Ovary (tissue), 9 donors: ENCODE data around the gene ANTXR1. TPM values are rescaled to one million over a fixed set of nuclear protein-coding genes. Genes with fewer than 3 reads are reported as not detected.

Source experiments
- DNase-seq, 5 donors: peaks; one replicate each; pipeline ENCODE4 v3.0.0-alpha.2; 2019 to 2020
- H3K27ac ChIP-seq, 2 donors: fragments of 200-600 bp; one replicate each; pipeline versions ENCODE4 v1.5.1 to v1.8.0; 2019 to 2022
- H3K27me3 ChIP-seq: fragments of 200-600 bp; one replicate; pipeline ENCODE4 v1.8.0; 2022
- H3K36me3 ChIP-seq: fragments of 200-600 bp; sonication (generic); one replicate; pipeline ENCODE4 v1.5.1; 2019
- H3K4me1 ChIP-seq: one replicate; pipeline ENCODE4 v1.8.1; 2013; ENCODE audit warnings: mild to moderate bottlenecking, moderate library complexity; ENCODE audit not compliant: insufficient read depth
- H3K4me3 ChIP-seq: fragments of 200-600 bp; sonication (generic); one replicate; pipeline ENCODE4 v1.5.1; 2017
- H3K9me3 ChIP-seq, 2 donors: fragments of 200-600 bp in 1 of 2; sonication (generic) in 1 of 2; one replicate each; pipeline versions ENCODE4 v1.5.1 to v1.8.1; 2013 to 2019; ENCODE audit warnings: mild to moderate bottlenecking in 1 of 2, moderate library complexity in 1 of 2
- EP300 ChIP-seq: sonication (generic); formaldehyde crosslinking; IDR thresholded peaks from one replicate; pipeline ENCODE4 v1.6.1; 2017; ENCODE audit warnings: antibody characterized with exemption
- POLR2A ChIP-seq: fragments of 450-650 bp; IDR thresholded peaks from one replicate; pipeline ENCODE4 v1.6.1; 2017; ENCODE audit warnings: antibody characterized with exemption, mild to moderate bottlenecking, moderate library complexity
- WGBS, 3 donors: extraction: QIAGEN DNeasy Blood & Tissue Kit in 1 of 3; methylation state at CpG; one replicate each; pipeline versions ENCODE4 v1.1.5 to v1.1.7; 2013 to 2017; 5-methylcytosine and 5-hydroxymethylcytosine counted together
- intact Hi-C, 4 donors: fragments of 100-400 bp; cut with DNase I; formaldehyde crosslinking; loops; one replicate each; pipeline versions ENCODE4 v1.11.0 to v1.15.1; 2022 to 2023
- polyA plus RNA-seq, 2 donors: library from polyadenylated mRNA; stranded (reverse); fragments of 200-250 nt in 1 of 2; fragments of 350-450 nt in 1 of 2; fragmentation: Illumina TruSeq in 1 of 2; extraction: RNeasy Lipid Tissue Mini Kit (QIAGEN cat#74804) in 1 of 2; gene quantifications; one replicate each; pipeline ENCODE4 v1.2.3, GENCODE V29; 2013 to 2014
- total RNA-seq, 7 donors: library from RNA; depleted of rRNA in 2 of 7; stranded (reverse); fragments of >200 nt in 2 of 7; fragmentation: NEBNext Ultra II Directional in 3 of 7; extraction: Animal tissue kit (Norgen Biotek cat#: 25700) in 3 of 7; gene quantifications; one replicate each; pipeline versions ENCODE4 v1.1.0 to v1.2.4, GENCODE V29; 2016 to 2023
- TF ChIP-seq, protein P1 (sequence below), 3 donors: fragments of 450-650 bp in 2 of 3; fragments of 200-600 bp in 1 of 3; IDR thresholded peaks; one replicate each; pipeline versions ENCODE4 v1.5.1 to v1.8.0; 2016 to 2022; ENCODE audit warnings: antibody characterized with exemption in 3 of 3, mild to moderate bottlenecking in 1 of 3
- donor health status: DM: no; HTN: no; CAD: no; lungs with moderate emphysema.
- donor health status: DM: no; HTN: no; CAD: no.
- donor health status: Bipolar disorder and iron deficiency.
- donor health status: DM: yes; HTN: yes; CAD: no.
- donor health status: DM: no; HTN: no; CAD: no.
- donor health status: DM: yes; HTN: yes; CAD: no.

Gene ANTXR1
- total and polyA plus RNA-seq, 9 donors, result 73.0 to 276 (median 152) TPM

DNA sequence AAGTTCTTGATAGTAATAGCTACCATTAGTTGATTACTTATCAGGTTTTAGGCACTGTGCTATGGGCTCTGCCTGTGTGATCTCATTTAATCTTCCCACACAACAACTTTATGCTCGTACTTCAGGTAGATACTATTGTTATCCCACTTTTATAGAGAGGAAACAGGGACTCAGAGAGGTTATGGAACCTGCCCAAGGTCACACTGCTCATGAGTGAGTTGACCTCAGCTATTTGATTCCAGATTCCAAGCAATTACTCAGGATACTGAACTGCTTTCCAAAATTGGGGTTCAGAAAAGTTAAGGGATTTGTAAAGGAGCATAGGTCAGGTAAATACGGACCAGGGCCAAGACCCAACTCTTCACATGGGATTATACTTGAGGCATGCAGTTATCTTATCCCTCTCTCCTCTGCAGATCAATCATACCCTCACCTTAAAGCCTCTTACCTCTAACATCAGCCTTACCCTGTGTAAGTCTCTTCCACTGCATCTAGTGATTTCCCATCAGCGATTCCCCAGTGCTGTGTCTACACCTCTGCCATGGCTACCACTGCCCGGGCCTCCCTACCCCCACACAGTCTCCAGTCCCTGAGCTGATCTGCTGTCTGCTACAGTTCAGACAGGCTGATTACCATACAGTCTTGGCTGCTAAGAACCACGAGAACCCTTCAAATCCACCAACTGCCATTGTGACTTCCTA lies 74.4 kb downstream of the ANTXR1 start:
- H3K4me3 ChIP-seq, result no peak overlapping the region
- H3K4me1 ChIP-seq, result peaks cover 40% of the 10 kb centered on the region
- H3K9me3 ChIP-seq, result no peaks in the 10 kb centered on the region
- peak overlapping the region in 1 of 2 donors; percentile 9 for H3K27ac ChIP-seq
- no peaks in the 10 kb centered on the region for H3K27me3 ChIP-seq
- WGBS, 3 donors, result 76 to 82% (median 81%) methylated on average over 5 of the region's 5 CpGs
- no peak for DNase-seq
- no peaks in the 10 kb centered on the region for H3K36me3 ChIP-seq
- intact Hi-C loops, result loop anchor here in 1 of 4 donors (10.0 kb wide), 1 partner anchor 57 kb away; no protein-coding TSS in a partner anchor
- TF ChIP-seq EP300 (no peak), POLR2A (no peak)
- TF ChIP-seq, protein P1, sequence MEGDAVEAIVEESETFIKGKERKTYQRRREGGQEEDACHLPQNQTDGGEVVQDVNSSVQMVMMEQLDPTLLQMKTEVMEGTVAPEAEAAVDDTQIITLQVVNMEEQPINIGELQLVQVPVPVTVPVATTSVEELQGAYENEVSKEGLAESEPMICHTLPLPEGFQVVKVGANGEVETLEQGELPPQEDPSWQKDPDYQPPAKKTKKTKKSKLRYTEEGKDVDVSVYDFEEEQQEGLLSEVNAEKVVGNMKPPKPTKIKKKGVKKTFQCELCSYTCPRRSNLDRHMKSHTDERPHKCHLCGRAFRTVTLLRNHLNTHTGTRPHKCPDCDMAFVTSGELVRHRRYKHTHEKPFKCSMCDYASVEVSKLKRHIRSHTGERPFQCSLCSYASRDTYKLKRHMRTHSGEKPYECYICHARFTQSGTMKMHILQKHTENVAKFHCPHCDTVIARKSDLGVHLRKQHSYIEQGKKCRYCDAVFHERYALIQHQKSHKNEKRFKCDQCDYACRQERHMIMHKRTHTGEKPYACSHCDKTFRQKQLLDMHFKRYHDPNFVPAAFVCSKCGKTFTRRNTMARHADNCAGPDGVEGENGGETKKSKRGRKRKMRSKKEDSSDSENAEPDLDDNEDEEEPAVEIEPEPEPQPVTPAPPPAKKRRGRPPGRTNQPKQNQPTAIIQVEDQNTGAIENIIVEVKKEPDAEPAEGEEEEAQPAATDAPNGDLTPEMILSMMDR (IDR thresholded peaks at IDR 0.05), result no peak

DNA sequence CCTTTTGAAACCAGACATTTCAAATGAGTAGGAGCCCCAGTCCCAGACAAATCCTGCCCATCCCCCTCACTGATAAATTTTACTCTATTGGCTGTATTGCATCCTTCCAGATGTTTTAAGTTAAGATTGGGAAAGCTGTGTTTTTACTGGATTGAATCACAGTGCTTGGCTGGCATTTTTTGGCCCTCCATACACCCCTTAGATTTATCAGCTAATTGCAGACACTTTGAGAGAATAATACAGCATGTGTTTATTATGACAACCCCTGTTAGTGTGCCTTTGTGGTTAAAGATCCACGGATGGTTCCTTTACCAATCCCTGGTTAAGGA lies 74.9 kb downstream of the ANTXR1 start:
- Histone ChIP-seq H3K4me3 (no peak overlapping the region), H3K4me1 (peaks cover 36% of the 10 kb centered on the region), H3K9me3 (no peaks in the 10 kb centered on the region), H3K27me3 (no peaks in the 10 kb centered on the region), H3K27ac (peak overlapping the region in 1 of 2 donors; percentile 57), H3K36me3 (no peaks in the 10 kb centered on the region)
- no peak for DNase-seq
- intact Hi-C loops, result loop anchor here in 1 of 4 donors (10.0 kb wide), 1 partner anchor 57 kb away; no protein-coding TSS in a partner anchor
- TF ChIP-seq EP300 (no peak), POLR2A (no peak)
- TF ChIP-seq, protein P1 (IDR thresholded peaks at IDR 0.05), result no peak
- WGBS, 3 donors, result 6 to 15% (median 7%) methylated on average over 1 of the region's 1 CpG

DNA sequence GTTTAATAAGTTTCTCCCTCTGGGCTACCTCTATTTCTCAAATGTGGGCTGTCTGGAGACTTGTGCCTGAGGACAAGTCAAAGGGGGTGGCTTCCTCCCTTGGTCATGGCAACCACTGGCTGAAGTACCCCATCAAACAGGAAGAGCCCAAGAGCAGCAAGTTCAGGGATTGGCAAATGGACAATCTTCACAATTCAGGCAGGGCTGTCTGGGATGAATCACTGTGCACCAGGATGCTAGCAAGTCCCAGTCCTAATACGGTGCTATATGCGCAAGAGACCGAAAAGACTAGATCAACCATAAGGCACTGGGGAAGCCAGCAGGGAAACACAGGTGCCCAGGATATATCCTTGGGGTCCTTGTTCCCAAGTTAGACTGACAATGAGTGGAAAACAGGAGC lies 75.5 kb downstream of the ANTXR1 start:
- intact Hi-C loops, result loop anchor here in 1 of 4 donors (10.0 kb wide), 1 partner anchor 56 kb away; no protein-coding TSS in a partner anchor
- Histone ChIP-seq H3K27ac (peak overlapping the region in 1 of 2 donors; percentile 57), H3K36me3 (no peaks in the 10 kb centered on the region)

DNA sequence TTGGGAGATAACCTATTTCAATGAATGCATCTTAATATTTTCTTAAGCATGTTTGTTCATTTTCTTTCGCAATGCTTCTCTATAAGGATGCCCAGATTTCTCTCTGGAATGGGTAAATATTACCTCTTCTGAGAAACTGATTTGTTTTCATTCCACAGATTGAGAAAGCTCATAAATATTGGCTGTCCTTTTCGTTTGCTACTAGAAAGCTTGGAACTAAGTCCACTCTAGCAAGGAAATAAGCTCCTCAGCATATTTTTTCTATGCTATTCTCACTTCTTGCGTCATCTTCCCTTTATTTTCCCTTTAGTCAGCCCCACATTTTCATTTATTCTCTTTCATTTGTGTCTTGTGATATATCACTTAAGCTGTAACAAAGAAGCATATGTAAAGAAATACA lies 76.3 kb downstream of the ANTXR1 start:
- no peak for TF ChIP-seq EP300
- no peak for TF ChIP-seq POLR2A
- TF ChIP-seq, protein P1 (IDR thresholded peaks at IDR 0.05), result no peak
- DNase-seq, result no peak
- WGBS, 3 donors, result 9 to 35% (median 15%) methylated on average over 3 of the region's 3 CpGs
- H3K9me3 ChIP-seq, result no peaks in the 10 kb centered on the region
- peaks cover 27% of the 10 kb centered on the region for H3K4me1 ChIP-seq
- no peaks in the 10 kb centered on the region for H3K27me3 ChIP-seq
- H3K27ac ChIP-seq, result peak overlapping the region in 1 of 2 donors; percentile 57
- intact Hi-C loops, result loop anchor here in 1 of 4 donors (10.0 kb wide), 1 partner anchor 56 kb away; no protein-coding TSS in a partner anchor
- H3K36me3 ChIP-seq, result no peaks in the 10 kb centered on the region
- H3K4me3 ChIP-seq, result no peak overlapping the region

More for the DNA sequence above, 75.5 kb downstream of the ANTXR1 start:
- DNase-seq, result no peak
- no peak overlapping the region for H3K4me3 ChIP-seq
- H3K9me3 ChIP-seq, result no peaks in the 10 kb centered on the region
- 87 to 95% (median 92%) methylated on average over 3 of the region's 3 CpGs for WGBS, 3 donors
- peaks cover 30% of the 10 kb centered on the region for H3K4me1 ChIP-seq
- no peaks in the 10 kb centered on the region for H3K27me3 ChIP-seq
- no peak for TF ChIP-seq EP300
- TF ChIP-seq POLR2A, result no peak
- TF ChIP-seq, protein P1 (IDR thresholded peaks at IDR 0.05), result no peak
